SK-N-SH treated with all-trans-retinoic acid at 6 μM for 48 hours (cell line): ENCODE data around the gene CELSR2.

Experiments used
- ARNTL ChIP-seq: fragments of 450-650 bp; formaldehyde crosslinking; IDR thresholded peaks from 2 replicates; pipeline ENCODE4 v1.5.0; 2020; ENCODE audit warnings: low read depth, mild to moderate bottlenecking, moderate library complexity, borderline replicate concordance
- CSDC2 ChIP-seq: fragments of 250-450 bp; sonication (Bioruptor Pico); IDR thresholded peaks from 2 replicates; pipeline ENCODE4 v1.5.0; 2020; ENCODE audit warnings: mild to moderate bottlenecking, moderate library complexity
- GLIS3 ChIP-seq: fragments of 250-450 bp; sonication (Bioruptor Pico); IDR thresholded peaks from 2 replicates; pipeline ENCODE4 v1.5.0; 2020; ENCODE audit warnings: mild to moderate bottlenecking, moderate library complexity
- RARB ChIP-seq: fragments of 250-450 bp; sonication (Bioruptor Pico); IDR thresholded peaks from 2 replicates; pipeline ENCODE4 v1.8.0; 2021; ENCODE audit warnings: mild to moderate bottlenecking, moderate library complexity
- SNAI2 ChIP-seq: fragments of 250-450 bp; sonication (Bioruptor Pico); IDR thresholded peaks from 2 replicates; pipeline ENCODE4 v1.5.0; 2020; ENCODE audit warnings: mild to moderate bottlenecking, moderate library complexity
- TCF4 ChIP-seq: fragments of 250-450 bp; sonication (Bioruptor Pico); IDR thresholded peaks from 2 replicates; pipeline ENCODE4 v1.8.0; 2021; ENCODE audit warnings: mild to moderate bottlenecking, moderate library complexity, borderline replicate concordance
- ZC3H10 ChIP-seq: fragments of 250-450 bp; sonication (Bioruptor Pico); IDR thresholded peaks from 2 replicates; pipeline ENCODE4 v1.5.1; 2021; ENCODE audit warnings: mild to moderate bottlenecking, moderate library complexity
- ZFP3 ChIP-seq: fragments of 250-450 bp; sonication (Bioruptor Pico); IDR thresholded peaks from 2 replicates; pipeline ENCODE4 v1.5.0; 2020; ENCODE audit warnings: mild to moderate bottlenecking, moderate library complexity
- ZFP30 ChIP-seq: fragments of 450-650 bp; formaldehyde crosslinking; IDR thresholded peaks from 2 replicates; pipeline ENCODE4 v1.5.0; 2022; ENCODE audit warnings: mild to moderate bottlenecking, moderate library complexity
- TF ChIP-seq, protein P1 (sequence below): fragments of 250-450 bp; sonication (Bioruptor Pico); IDR thresholded peaks from 2 replicates; pipeline ENCODE4 v1.8.0; 2020; ENCODE audit warnings: mild to moderate bottlenecking, moderate library complexity, borderline replicate concordance
- TF ChIP-seq, protein P2 (sequence below): fragments of 250-450 bp; sonication (Bioruptor Pico); IDR thresholded peaks from 2 replicates; pipeline ENCODE4 v1.8.0; 2021; ENCODE audit warnings: low read depth, mild to moderate bottlenecking, moderate library complexity, borderline replicate concordance

DNA sequence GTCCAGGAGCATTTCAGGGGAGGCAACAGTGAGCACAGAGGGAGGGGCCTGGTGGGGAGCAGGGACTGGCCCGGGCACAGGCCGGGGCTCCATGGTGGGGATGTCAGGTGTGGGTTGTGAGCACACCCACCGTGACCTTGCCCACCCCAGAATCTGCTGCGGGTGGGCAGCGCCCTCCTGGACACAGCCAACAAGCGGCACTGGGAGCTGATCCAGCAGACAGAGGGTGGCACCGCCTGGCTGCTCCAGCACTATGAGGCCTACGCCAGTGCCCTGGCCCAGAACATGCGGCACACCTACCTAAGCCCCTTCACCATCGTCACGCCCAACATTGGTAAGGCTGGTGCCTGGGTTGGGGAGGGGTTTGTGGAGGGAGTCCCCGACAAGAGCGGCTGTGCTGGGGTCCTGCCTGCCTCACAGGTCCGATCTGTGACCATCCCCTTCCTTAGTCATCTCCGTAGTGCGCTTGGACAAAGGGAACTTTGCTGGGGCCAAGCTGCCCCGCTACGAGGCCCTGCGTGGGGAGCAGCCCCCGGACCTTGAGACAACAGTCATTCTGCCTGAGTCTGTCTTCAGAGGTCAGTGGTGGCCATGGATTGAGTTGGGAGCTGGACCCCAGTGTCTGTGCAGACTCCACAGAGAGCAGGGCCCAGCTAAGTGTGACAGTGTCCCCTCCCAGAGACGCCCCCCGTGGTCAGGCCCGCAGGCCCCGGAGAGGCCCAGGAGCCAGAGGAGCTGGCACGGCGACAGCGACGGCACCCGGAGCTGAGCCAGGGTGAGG, 19.3 kb downstream of the CELSR2 start:
- TF ChIP-seq ZFP3 (CRISPR knock-in tag), result no peak
- TF ChIP-seq RARB (CRISPR knock-in tag), result no peak
- TF ChIP-seq, protein P1, sequence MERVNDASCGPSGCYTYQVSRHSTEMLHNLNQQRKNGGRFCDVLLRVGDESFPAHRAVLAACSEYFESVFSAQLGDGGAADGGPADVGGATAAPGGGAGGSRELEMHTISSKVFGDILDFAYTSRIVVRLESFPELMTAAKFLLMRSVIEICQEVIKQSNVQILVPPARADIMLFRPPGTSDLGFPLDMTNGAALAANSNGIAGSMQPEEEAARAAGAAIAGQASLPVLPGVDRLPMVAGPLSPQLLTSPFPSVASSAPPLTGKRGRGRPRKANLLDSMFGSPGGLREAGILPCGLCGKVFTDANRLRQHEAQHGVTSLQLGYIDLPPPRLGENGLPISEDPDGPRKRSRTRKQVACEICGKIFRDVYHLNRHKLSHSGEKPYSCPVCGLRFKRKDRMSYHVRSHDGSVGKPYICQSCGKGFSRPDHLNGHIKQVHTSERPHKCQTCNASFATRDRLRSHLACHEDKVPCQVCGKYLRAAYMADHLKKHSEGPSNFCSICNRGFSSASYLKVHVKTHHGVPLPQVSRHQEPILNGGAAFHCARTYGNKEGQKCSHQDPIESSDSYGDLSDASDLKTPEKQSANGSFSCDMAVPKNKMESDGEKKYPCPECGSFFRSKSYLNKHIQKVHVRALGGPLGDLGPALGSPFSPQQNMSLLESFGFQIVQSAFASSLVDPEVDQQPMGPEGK (CRISPR knock-in tag), result no peak
- TF ChIP-seq TCF4 (CRISPR knock-in tag), result no peak
- no peak for TF ChIP-seq ZC3H10 (CRISPR knock-in tag)
- TF ChIP-seq CSDC2, result no peak
- no peak for TF ChIP-seq GLIS3 (CRISPR knock-in tag)
- TF ChIP-seq SNAI2, result no peak
- no peak for TF ChIP-seq ARNTL
- TF ChIP-seq, protein P2, sequence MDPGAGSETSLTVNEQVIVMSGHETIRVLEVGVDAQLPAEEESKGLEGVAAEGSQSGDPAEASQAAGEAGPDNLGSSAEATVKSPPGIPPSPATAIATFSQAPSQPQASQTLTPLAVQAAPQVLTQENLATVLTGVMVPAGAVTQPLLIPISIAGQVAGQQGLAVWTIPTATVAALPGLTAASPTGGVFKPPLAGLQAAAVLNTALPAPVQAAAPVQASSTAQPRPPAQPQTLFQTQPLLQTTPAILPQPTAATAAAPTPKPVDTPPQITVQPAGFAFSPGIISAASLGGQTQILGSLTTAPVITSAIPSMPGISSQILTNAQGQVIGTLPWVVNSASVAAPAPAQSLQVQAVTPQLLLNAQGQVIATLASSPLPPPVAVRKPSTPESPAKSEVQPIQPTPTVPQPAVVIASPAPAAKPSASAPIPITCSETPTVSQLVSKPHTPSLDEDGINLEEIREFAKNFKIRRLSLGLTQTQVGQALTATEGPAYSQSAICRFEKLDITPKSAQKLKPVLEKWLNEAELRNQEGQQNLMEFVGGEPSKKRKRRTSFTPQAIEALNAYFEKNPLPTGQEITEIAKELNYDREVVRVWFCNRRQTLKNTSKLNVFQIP, result no peak
- no peak for TF ChIP-seq ZFP30 (CRISPR knock-in tag)
